GM21515 (cell line): ENCODE data around the gene TFAM.

Source experiments
- ATAC-seq: cut with Tn5 transposase; IDR thresholded peaks from one replicate; pipeline ENCODE4 v1.9.1; 2021; ENCODE audit not compliant: unreplicated experiment

TFAM gene

GRCh38 chr10:58433066-58433465, 47.9 kb downstream of the TFAM start:
- no peak for ATAC-seq

DNA sequence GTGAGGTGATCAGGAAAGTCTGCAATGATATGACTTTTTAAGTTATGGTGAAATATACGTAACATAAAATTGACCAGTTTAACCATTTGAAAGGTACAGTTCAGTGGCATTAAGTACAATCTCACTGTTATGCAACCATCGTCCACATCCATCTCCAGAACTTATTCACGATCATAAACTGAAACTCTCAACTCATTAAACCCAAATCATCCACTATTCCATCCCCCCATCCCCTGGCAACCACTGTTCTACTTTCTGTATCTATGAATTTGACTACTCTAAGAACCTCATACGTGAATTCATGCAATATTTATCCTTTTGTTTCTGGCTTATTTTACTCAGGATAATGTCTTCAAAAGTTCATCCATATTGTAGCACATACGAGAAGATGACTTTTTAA, 48.4 kb downstream of the TFAM start:
- no peak for ATAC-seq

DNA sequence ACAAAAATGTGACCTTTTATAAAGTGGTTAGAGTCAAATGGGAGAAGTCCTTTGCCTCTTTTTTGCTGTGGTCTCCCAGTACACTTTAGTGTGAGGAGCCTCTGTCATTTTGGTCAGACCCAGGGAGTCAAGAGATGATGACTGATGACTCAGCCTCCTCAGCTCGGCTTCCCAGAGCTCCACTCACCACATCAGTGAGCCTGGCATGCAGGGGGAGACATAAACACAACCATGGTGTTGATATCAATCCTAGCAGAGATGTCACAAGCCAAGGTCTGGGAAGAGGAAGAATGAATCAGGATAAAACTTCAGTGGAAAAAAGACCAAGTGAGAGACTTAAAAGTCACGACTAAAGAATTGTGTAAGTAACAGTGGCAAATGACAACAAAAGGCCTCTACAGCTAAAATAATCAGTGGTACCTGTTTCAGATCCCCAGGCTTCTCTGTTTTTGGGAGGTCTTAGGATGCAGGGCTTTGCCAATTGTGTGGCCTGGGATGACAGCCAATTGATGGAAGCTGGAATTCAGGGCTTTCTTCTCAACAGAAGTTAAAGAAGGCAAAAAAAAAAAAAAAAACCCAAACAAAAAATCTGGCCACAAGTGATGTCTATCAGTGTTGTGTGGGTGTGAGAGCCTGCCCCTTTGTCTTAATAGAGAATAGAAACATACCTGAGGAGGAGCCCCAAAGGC, 50.2 kb downstream of the TFAM start:
- ATAC-seq, result no peak

GRCh38 chr10:58436071-58436470, 50.9 kb downstream of the TFAM start:
- no peak for ATAC-seq

DNA sequence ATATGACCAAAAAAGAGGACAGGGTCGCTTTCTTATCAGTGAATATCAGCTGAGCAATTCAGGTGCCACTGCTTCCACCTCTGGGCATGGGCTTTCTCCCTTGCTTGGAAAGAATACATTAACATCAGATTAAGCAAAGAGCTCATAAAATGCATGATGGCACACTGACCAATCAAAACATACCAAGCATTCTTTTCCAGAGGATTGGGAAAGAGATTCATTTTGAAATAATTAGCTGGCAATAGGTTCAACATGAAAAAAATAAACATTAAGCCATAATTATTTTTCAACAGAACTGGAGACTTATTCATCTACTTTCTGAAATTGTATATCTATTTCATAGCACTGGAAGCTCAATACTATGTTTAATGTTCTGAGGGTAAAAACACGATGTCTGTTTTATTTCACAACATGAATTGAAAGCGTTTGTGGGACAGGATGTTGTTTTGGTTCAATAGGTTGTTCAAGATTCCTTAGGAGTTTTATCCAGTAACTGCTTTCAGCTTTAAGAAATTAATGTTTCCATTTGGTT, 53.2 kb downstream of the TFAM start:
- no peak for ATAC-seq

DNA sequence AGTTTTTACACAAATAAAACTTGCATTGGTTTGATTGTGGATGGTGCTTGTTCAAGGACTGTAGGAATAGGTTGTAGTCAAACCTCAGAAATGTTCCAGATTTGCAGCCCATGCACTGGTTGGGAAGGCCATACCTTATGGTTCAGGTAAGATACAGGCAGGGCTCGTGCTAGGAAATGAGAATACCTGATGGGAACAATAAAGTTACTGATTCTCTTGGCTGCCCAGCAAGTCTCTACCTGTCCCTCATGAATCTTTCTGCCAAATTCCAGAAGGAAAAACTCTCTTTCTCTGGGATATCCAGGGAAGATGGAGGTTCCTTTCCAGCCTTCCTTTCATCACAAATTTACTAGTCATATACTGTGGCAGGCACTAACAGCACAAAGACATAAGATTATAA, 53.8 kb downstream of the TFAM start:
- ATAC-seq, result no peak

- no peak for ATAC-seq
These were observed 54.6 kb downstream of the TFAM start for GRCh38 chr10:58439632-58440364.

GRCh38 chr10:58440484-58440883, 55.3 kb downstream of the TFAM start:
- ATAC-seq, result no peak

GRCh38 chr10:58444321-58444720, 59.1 kb downstream of the TFAM start:
- no peak for ATAC-seq

- ATAC-seq, result no peak
These were observed 59.7 kb downstream of the TFAM start for GRCh38 chr10:58444876-58445275.

GRCh38 chr10:58448121-58448935, 63.1 kb downstream of the TFAM start:
- no peak for ATAC-seq
